Thyroid gland (tissue), 4 donors: Measurements from ENCODE around the gene SMIM36.

Experiments used
- POLR2A ChIP-seq, 2 donors: fragments of 450-650 bp; IDR thresholded peaks; one replicate each; pipeline ENCODE4 v1.6.1; 2017; ENCODE audit warnings: antibody characterized with exemption in 2 of 2, mild to moderate bottlenecking in 2 of 2, moderate library complexity in 1 of 2
- TF ChIP-seq, protein P1 (sequence below), 6 experiments: fragments of 200-600 bp in 3 of 6; fragments of 450-650 bp in 3 of 6; sonication (generic) in 3 of 6; IDR thresholded peaks; one replicate each; pipeline ENCODE4 v1.5.1; 2016 to 2019; ENCODE audit warnings: antibody characterized with exemption in 6 of 6, mild to moderate bottlenecking in 2 of 6, inconsistent platforms in 1 of 6, moderate library complexity in 1 of 6

DNA sequence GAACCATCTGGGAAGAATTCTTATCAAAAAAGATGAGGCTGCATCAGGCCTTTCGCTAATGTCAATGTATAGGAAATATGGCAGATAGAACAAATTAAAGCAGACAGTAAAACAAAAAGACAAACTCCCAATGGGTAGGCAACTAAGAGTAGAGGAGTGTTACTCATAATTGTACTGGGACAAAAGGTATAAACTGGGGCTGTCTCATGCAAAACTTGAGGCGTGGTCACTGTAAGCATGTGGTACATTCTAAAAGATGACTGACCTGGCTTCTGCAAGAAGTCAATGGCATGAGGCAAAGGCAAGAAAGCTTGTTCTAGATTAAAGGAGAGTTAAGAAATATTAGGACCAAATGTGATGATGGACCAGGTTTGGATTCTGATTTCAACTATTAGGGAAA, 26.7 kb downstream of the SMIM36 start:
- TF ChIP-seq, protein P1, sequence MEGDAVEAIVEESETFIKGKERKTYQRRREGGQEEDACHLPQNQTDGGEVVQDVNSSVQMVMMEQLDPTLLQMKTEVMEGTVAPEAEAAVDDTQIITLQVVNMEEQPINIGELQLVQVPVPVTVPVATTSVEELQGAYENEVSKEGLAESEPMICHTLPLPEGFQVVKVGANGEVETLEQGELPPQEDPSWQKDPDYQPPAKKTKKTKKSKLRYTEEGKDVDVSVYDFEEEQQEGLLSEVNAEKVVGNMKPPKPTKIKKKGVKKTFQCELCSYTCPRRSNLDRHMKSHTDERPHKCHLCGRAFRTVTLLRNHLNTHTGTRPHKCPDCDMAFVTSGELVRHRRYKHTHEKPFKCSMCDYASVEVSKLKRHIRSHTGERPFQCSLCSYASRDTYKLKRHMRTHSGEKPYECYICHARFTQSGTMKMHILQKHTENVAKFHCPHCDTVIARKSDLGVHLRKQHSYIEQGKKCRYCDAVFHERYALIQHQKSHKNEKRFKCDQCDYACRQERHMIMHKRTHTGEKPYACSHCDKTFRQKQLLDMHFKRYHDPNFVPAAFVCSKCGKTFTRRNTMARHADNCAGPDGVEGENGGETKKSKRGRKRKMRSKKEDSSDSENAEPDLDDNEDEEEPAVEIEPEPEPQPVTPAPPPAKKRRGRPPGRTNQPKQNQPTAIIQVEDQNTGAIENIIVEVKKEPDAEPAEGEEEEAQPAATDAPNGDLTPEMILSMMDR (IDR thresholded peaks at IDR 0.05) = no peak
- no peak for TF ChIP-seq POLR2A (IDR thresholded peaks at IDR 0.05)
